Astrocyte of the cerebellum (primary cell): ENCODE results near the gene ATP2B3.

Experiments
- DNase-seq: peaks from one replicate; pipeline ENCODE4 v3.0.0-alpha.2; 2011; ENCODE audit warnings: low read depth
- H3K4me3 ChIP-seq: 2 replicates; pipeline ENCODE4 v1.5.1; 2011; ENCODE audit warnings: mild to moderate bottlenecking, low read depth, low read length, moderate library complexity
- in situ Hi-C: cut with HindIII; loops from 2 replicates; pipeline ENCODE4 v1.10.0; 2017; ENCODE audit warnings: low sequenced_read_pairs
- TF ChIP-seq, protein P1 (sequence below): IDR thresholded peaks from 2 replicates; pipeline ENCODE4 v1.5.1; 2012; ENCODE audit warnings: low read length, low read depth, moderate library complexity, mild to moderate bottlenecking; ENCODE audit errors: missing control alignments

Gene ATP2B3

DNA sequence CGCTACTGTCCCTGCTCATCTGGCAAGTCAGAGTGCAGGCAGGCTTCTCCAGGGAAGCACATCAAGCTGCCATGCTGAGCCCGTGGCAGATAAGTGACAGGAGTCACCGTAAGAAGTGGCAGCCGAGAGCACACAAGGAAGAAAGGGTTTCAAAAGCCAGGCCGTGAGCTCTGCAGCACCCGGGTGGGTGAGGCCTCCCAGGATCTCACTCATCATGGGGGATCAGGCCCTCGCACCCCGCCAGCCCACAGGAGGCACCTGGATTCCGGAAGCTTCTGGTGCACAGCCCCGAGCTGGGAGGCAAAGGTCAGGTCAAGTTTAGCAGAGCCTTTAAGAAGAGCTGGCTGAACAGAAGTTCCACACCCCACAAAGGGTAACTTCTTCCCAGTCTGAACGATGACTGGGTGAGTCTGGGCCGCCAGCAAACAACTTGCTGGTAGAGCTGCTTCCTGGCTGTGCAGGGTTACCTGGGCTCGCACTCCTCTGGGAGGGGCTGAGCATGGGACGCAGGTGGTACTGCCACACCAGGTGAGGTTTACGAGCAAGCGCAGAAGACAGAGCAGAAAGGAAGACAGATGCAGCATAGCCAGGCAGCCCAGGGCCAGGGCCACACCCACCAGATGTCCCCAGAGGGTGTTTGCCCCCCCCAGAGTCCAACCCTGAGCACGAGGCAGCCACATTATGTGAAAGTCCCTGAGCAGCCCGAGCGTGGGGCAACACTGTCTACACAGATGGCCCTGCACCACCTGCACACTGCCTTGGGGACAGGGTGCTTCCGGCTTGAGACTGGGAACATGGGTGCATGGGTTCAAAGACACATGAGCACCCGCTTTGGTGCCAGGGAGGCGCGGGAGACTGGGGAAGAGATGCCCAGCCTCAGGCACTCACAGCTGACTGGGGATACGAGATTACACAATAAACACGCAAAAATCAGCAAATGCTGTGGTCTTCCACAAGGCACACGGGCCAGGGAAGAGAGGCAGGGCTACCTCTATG is 73.8 kb downstream of the ATP2B3 start:
- in situ Hi-C loops: no loop called here
- TF ChIP-seq, protein P1, sequence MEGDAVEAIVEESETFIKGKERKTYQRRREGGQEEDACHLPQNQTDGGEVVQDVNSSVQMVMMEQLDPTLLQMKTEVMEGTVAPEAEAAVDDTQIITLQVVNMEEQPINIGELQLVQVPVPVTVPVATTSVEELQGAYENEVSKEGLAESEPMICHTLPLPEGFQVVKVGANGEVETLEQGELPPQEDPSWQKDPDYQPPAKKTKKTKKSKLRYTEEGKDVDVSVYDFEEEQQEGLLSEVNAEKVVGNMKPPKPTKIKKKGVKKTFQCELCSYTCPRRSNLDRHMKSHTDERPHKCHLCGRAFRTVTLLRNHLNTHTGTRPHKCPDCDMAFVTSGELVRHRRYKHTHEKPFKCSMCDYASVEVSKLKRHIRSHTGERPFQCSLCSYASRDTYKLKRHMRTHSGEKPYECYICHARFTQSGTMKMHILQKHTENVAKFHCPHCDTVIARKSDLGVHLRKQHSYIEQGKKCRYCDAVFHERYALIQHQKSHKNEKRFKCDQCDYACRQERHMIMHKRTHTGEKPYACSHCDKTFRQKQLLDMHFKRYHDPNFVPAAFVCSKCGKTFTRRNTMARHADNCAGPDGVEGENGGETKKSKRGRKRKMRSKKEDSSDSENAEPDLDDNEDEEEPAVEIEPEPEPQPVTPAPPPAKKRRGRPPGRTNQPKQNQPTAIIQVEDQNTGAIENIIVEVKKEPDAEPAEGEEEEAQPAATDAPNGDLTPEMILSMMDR: no peak
- no peak for DNase-seq
- H3K4me3 ChIP-seq: no peak overlapping the region

DNA sequence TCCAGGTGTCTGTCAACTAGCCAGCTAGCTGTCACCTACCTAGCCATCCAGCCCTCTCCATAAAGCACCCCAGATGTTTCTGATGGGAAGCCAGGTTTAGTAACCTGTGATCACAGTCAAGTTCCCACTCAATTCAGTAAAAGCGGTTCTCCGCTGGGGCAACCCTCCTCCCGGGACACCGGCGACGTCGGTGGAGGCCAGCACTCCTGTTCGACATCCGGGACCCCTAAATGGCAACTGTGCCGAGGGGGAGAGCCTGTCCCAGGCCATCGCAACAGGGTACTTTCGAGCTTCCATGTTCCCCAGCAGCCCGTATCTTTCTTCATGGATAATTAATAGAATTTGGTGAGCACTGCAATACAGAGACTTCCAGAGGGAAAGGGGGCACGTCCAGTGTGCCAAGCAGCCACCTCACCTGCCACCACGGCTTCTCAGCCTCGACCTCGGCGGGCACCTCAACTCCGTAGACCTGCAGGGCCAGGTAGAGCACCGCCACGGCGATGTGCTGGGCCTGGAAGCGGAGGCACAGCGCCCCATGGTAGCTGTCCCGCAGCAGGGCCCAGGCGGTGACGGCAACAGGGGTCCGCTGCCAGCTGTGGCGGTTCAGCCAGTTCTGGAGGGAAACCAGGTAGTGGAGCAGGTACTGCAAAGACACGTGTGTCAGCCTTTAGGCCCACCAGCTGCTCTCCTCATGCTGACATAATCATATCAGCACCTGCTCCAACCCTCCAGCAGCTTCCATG is 74.8 kb downstream of the ATP2B3 start:
- in situ Hi-C loops: no loop called here
- TF ChIP-seq, protein P1: no peak

DNA sequence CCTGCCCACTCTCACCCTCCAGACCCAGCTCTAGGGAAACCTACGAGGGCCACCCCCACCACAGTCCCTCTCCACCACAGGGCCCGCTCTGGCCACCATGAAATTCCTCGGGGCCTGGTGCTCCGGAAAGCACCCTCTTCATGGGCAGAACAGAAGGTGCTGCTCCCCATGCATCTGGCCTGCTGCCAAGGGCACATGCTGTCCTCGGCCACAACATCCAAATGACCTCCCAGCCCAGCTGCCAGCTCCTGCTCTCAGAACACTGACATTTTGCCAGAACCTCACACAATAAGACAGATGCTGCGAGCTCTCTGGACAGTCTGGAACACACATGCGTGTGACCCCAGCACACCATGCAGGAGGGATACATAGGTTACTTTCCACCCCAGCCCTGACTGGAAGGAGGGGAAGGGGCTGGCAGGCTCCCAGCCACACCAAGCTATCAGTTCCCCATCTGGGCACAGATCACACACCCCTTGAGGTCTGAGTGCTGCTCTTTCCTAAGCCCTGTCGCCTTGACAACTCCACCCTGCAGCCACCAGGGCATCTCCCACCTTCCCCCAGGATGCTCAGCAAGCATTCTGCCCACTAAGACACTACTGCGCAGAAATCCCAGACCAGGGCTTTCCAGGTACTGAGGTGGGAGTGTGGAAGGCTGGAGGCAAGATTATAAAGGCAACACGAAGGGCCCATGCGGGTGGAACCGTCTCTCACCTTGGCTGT is 75.7 kb downstream of the ATP2B3 start:
- in situ Hi-C loops: no loop called here

More for the DNA sequence above, 74.8 kb downstream of the ATP2B3 start:
- H3K4me3 ChIP-seq: no peak overlapping the region
- DNase-seq: no peak

DNA sequence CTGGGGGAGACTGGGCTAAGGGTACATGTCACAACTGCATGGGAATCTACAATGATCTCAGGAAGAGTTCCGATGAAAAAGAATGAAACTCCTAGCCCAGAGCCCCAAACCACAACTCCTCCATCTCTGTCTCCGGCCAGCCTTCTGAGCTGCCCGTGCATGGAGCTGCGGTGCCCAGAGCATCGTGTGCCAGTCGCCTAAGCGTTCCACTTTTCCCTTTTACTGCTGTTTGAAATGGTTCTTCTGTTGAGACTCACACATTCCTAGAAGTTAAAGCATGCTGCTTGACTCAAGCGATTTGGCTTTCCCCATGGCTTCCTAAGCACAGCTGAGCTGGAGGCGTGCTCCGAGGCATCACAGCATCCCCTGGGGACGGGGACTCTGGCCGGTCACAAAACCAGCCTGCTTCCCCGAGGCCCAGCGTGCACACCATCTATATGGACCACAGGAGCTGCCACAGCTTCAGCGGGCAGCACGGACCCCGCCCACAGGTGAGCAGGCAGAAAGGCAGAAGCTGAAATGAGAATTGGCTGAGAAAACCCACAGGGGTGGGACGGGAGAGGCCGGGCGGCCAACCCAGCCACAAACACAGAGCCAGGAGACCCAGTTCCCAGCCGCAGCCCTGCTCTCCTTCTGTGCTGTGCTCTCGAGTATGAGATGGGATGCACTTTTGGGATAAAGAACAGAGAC is 76.5 kb downstream of the ATP2B3 start:
- no peak overlapping the region for H3K4me3 ChIP-seq
- TF ChIP-seq, protein P1: no peak
- in situ Hi-C loops: no loop called here
- DNase-seq: no peak

More for the DNA sequence above, 75.7 kb downstream of the ATP2B3 start:
- no peak for DNase-seq
- TF ChIP-seq, protein P1: no peak
- no peak overlapping the region for H3K4me3 ChIP-seq

DNA sequence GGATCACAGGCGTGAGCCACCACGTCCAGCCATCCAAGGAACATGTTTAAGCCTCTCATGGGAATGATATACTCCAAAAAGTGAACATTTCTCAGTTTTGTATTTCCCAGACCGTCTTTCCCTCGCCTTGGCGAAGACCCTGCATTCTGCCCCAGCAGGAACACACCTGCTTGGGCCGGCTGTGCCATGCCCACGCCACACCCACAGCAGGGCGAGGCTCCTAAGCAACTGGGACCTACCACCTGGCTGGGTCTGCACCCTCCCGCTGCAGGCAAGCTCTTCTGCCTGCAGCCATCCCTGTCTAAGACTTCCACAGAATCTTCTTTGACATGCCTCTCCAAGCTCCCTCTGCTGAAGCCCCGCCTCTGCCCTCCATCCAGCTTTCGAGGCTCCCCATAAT is 77.9 kb downstream of the ATP2B3 start:
- TF ChIP-seq, protein P1: no peak
- H3K4me3 ChIP-seq: no peak overlapping the region
- in situ Hi-C loops: no loop called here
- no peak for DNase-seq
